Measurements from ENCODE around the gene RASA4B. TPM values are rescaled to one million over a fixed set of nuclear protein-coding genes. Genes with fewer than 3 reads are reported as not detected.

The RASA4B gene
- total and polyA plus RNA-seq, 8 donors: 7.8 to 93.4 (median 9.3) TPM

DNA sequence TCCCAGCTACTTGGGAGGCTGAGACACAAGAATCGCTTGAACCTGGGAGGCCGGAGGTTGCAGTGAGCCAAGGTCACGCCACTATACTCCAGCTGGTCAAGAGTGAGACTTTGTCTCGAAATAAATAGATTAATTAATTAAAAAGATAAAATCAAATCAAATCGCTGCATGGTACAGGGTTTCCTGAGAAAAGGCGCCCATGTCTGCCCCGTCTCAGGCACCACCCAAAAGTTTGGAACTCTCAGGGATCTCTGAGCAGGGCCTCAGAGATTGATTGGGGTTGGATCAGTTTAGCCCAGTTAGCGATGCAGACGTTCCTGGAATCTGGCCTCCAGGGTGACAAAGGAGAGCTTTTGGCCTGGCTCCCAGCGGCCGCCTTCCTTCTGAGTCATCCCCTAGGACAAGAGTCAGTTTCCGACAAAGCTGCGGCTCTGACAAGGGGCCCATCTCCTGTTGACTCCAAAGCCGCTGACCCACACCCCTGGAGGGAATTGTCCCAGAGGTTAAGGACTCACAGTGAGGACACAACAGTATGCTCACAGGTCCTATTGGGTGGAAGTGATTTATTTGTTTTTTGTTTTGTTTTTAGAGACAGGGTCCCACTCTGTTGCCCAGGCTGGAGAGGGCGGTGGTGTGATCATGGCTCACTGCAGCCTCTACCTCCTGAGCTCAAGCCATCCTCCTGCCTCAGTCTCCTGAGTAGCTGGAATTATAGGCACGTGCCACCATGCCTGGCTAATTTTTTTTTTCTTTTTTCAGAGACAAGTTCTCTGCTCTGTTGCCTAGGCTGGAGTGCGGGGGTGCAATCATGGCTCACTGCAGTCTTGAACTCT, 77.4 kb downstream of the RASA4B start:
- 85 to 92% methylated on average over 17 of the region's 17 CpGs for WGBS, 2 donors
- Histone ChIP-seq H3K4me1 (no peaks in the 10 kb centered on the region), H3K9me3 (no peaks in the 10 kb centered on the region), H3K4me3 (no peak overlapping the region), H3K27ac (peak overlapping the region in 1 of 4 donors; percentile 4), H3K36me3 (no peaks in the 10 kb centered on the region), H3K27me3 (no peaks in the 10 kb centered on the region)
- peak in 1 of 6 donors; percentile 33 for DNase-seq
- intact Hi-C loops (cut with DNase I): no loop called here
- TF ChIP-seq, protein P1, sequence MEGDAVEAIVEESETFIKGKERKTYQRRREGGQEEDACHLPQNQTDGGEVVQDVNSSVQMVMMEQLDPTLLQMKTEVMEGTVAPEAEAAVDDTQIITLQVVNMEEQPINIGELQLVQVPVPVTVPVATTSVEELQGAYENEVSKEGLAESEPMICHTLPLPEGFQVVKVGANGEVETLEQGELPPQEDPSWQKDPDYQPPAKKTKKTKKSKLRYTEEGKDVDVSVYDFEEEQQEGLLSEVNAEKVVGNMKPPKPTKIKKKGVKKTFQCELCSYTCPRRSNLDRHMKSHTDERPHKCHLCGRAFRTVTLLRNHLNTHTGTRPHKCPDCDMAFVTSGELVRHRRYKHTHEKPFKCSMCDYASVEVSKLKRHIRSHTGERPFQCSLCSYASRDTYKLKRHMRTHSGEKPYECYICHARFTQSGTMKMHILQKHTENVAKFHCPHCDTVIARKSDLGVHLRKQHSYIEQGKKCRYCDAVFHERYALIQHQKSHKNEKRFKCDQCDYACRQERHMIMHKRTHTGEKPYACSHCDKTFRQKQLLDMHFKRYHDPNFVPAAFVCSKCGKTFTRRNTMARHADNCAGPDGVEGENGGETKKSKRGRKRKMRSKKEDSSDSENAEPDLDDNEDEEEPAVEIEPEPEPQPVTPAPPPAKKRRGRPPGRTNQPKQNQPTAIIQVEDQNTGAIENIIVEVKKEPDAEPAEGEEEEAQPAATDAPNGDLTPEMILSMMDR (IDR thresholded peaks at IDR 0.05): no peak
- FAIRE-seq: no peak
- peak in 3 of 4 donors; percentile 44 to 59 (median 51) for ATAC-seq

DNA sequence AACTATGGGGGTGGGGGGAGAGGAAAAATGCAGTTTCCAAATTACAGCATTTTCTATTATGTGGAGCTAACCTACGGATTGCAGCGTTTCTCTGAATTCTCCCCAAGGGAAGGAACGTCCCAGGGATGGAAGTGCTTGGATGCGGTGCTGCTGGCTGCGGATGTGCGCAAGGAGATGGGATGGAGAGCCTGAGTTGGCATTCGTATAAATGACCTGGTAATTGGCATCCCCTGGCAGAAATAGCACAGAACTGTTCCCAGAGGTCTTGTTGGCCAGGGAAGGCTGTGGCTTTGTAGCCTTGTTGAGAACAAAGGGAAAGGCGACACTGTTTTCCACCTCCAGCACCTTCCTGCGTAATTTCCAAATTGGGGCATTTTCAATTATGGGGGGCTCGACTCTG, 81.5 kb downstream of the RASA4B start:
- Histone ChIP-seq H3K27me3 (no peaks in the 10 kb centered on the region), H3K36me3 (no peaks in the 10 kb centered on the region), H3K4me1 (peaks cover 0 to 4% (median 0%) of the 10 kb centered on the region in 3 donors), H3K9me3 (no peaks in the 10 kb centered on the region), H3K27ac (no peak overlapping the region), H3K4me3 (no peak overlapping the region)
- ATAC-seq (no peak), DNase-seq (no peak), FAIRE-seq (no peak)
- TF ChIP-seq, protein P1 (IDR thresholded peaks at IDR 0.05): no peak
- intact Hi-C loops (cut with DNase I): no loop called here
- 86 to 91% methylated on average over 10 of the region's 10 CpGs for WGBS, 2 donors

DNA sequence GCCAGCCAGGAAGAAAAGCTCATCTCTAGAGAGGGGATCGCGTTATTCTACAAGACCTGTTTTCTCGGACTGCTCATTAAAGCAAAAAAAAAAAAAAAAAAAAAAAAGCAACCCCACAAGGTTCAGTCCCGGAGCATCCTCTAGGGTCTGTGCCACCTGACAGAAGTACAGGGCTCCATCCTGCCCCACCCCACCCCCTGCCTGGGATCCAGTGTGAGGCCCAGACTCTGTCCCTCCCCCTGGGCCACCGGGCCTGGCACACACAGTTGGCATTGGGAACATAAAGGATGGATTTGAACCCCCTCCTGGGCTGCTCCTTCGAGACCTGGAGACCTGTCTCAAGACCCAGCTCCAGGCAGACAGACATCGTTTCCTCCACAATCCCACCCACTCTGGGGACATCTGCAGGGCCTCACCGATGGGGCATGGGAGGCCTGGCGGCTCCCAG, 83.5 kb downstream of the RASA4B start:
- no peaks in the 10 kb centered on the region for H3K27me3 ChIP-seq
- peak overlapping the region; percentile 74 to 93 (median 82) for H3K4me3 ChIP-seq
- H3K36me3 ChIP-seq: no peaks in the 10 kb centered on the region
- H3K4me1 ChIP-seq: peaks cover 0 to 4% (median 0%) of the 10 kb centered on the region in 3 donors
- 32 to 37% methylated on average over 9 of the region's 9 CpGs for WGBS, 2 donors
- H3K27ac ChIP-seq: peak overlapping the region in 2 of 4 donors; percentile 21 to 28
- H3K9me3 ChIP-seq: no peaks in the 10 kb centered on the region
- ATAC-seq (peak in 3 of 4 donors; percentile 1 to 6 (median 5)), DNase-seq (peak in 1 of 6 donors; percentile 34), FAIRE-seq (no peak)
- intact Hi-C loops (cut with DNase I): no loop called here
- TF ChIP-seq, protein P1 (IDR thresholded peaks at IDR 0.05): no peak

DNA sequence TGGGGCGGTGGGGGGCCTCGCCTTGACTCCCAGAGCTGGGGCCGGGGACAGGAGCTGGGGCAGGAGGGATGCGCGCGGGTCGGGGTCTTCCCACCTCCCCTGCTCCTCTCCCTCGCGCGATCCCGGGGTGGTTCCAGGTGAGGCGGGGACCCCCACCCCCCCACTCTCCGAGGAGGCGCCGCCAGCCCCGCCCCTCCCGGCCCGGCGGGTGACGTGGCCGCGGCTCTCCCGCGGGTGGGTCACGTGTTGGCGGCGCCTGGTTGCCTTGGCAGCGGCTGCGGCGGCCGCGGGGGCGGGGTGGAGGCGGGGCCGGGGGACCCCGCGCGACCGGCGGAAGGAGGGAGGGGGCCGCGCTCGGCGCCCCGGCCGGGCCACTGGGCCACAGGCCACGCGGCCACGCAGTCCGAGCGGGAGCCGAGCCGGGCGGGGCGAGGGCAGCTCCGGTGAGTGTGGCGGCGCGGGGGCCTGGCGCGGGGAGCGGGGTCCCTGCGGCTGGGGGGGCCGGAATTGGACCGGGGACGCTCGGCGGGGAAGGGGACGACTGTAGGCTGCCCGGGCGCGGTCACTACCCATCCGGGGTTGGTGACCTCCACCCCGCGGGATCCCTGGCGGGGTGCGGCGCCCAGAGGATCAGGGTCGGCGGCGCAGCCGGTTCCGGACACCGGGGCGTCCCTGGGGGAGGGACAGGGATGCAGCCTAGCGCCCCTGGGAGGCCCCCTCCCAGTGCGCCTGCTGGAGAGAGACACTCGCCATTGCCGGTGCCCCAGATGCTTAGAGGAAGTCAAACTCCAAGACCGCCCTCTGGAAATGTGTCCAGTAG, 84.1 kb downstream of the RASA4B start, which contains the start of gene ORAI2:
Gene ORAI2, plus strand, starts transcription at position 357 of the 820 bp plus-strand sequence. CDS start 5,382 bp downstream, outside the sequence.
- 1 to 2% methylated on average over 48 to 90 of the region's 90 CpGs for WGBS, 2 donors
- peaks cover 0 to 4% (median 0%) of the 10 kb centered on the region in 3 donors for H3K4me1 ChIP-seq
- peak within 1 kb of the TSS; percentile 42 to 73 (median 56) for H3K27ac ChIP-seq
- intact Hi-C loops (cut with DNase I): no loop called here
- TF ChIP-seq, protein P1 (IDR thresholded peaks at IDR 0.05): no peak
- ATAC-seq (peak; percentile 90 to 92 (median 91)), FAIRE-seq (no peak), DNase-seq (peak; percentile 75 to 92 (median 86))
- no peaks in the 10 kb centered on the region for H3K27me3 ChIP-seq
- peak within 1 kb of the TSS; percentile 74 to 93 (median 82) for H3K4me3 ChIP-seq
- no peaks in the 10 kb centered on the region for H3K36me3 ChIP-seq
- no peaks in the 10 kb centered on the region for H3K9me3 ChIP-seq

Small RNA genes within 50 kb of the gene (microRNA-seq; reads per million reads assigned to microRNA genes)
- gene MIR4467: 0 to 1.2 reads per million in 2 donors
- 0.77 to 2.4 reads per million in 2 donors for gene MIR5090

Other genes starting within 250 kb of the RASA4B start
- gene SH2B2, start 230.9 kb downstream of the RASA4B start, total RNA-seq: 1 to 10 TPM; 1.3 to 5.1 (median 2.0) TPM
- gene SH2B2, start 230.9 kb downstream of the RASA4B start, polyA plus RNA-seq: 1 to 10 TPM; 2.1 to 4.4 TPM
- not detected for gene SPDYE6, start 161.3 kb downstream of the RASA4B start, total RNA-seq
- not detected for gene SPDYE6, start 161.3 kb downstream of the RASA4B start, polyA plus RNA-seq
- 10 to 100 TPM in 4 of 6 donors, 1 to 10 TPM in 2; 9.1 to 13.8 (median 10.8) TPM for gene PRKRIP1, start 121.4 kb downstream of the RASA4B start, total RNA-seq
- 10 to 100 TPM; 34.3 to 40.1 TPM for gene PRKRIP1, start 121.4 kb downstream of the RASA4B start, polyA plus RNA-seq
- 10 to 100 TPM in 2 of 6 donors, 1 to 10 TPM in 4; 4.8 to 13.5 (median 7.1) TPM for gene ORAI2, start 84.2 kb downstream of the RASA4B start, total RNA-seq
- 1 to 10 TPM; 4.1 to 8.6 TPM for gene ORAI2, start 84.2 kb downstream of the RASA4B start, polyA plus RNA-seq
- gene ALKBH4, start 52.9 kb downstream of the RASA4B start, total RNA-seq: 1 to 10 TPM; 3.5 to 6.9 (median 5.3) TPM
- 1 to 10 TPM; 7.3 to 9.3 TPM for gene ALKBH4, start 52.9 kb downstream of the RASA4B start, polyA plus RNA-seq
- gene LRWD1, start 52.8 kb downstream of the RASA4B start, total RNA-seq: 1 to 10 TPM; 5.1 to 9.3 (median 7.6) TPM
- 10 to 100 TPM; 12.3 to 18.4 TPM for gene LRWD1, start 52.8 kb downstream of the RASA4B start, polyA plus RNA-seq
- gene POLR2J, start 38.9 kb downstream of the RASA4B start, total RNA-seq: 10 to 100 TPM; 16.5 to 20.6 (median 17.7) TPM
- 10 to 100 TPM; 56.3 to 59.8 TPM for gene POLR2J, start 38.9 kb downstream of the RASA4B start, polyA plus RNA-seq
- 10 to 100 TPM in 1 of 6 donors, 1 to 10 TPM in 5; 6.0 to 10.9 (median 6.7) TPM for gene UPK3BL2, start 25.9 kb upstream of the RASA4B start, total RNA-seq
- gene UPK3BL2, start 25.9 kb upstream of the RASA4B start, polyA plus RNA-seq: 10 to 100 TPM; 20.3 to 38.4 TPM
- gene SPDYE2, start 33.4 kb upstream of the RASA4B start, total RNA-seq: under 1 TPM in 4 of 6 donors, not detected in 2; 0.12 to 0.19 (median 0.13) TPM
- gene SPDYE2, start 33.4 kb upstream of the RASA4B start, polyA plus RNA-seq: under 1 TPM; 0.21 to 0.34 TPM
- gene POLR2J3, start 54.8 kb upstream of the RASA4B start, total RNA-seq: 10 to 100 TPM in 5 of 6 donors, 1 to 10 TPM in 1; 8.3 to 18.8 (median 11.9) TPM
- gene POLR2J3, start 54.8 kb upstream of the RASA4B start, polyA plus RNA-seq: 100 to 1,000 TPM in 1 of 2 donors, 10 to 100 TPM in 1; 49.5 to 116 TPM
- 10 to 100 TPM in 5 of 6 donors, 1 to 10 TPM in 1; 8.7 to 33.8 (median 18.1) TPM for gene RASA4, start 99.0 kb upstream of the RASA4B start, total RNA-seq
- 100 to 1,000 TPM in 1 of 2 donors, 10 to 100 TPM in 1; 60.8 to 128 TPM for gene RASA4, start 99.0 kb upstream of the RASA4B start, polyA plus RNA-seq
- gene UPK3BL1, start 125.0 kb upstream of the RASA4B start, total RNA-seq: 10 to 100 TPM in 2 of 6 donors, 1 to 10 TPM in 4; 2.9 to 11.8 (median 5.5) TPM
- 100 to 1,000 TPM in 1 of 2 donors, 10 to 100 TPM in 1; 72.2 to 168 TPM for gene UPK3BL1, start 125.0 kb upstream of the RASA4B start, polyA plus RNA-seq
- not detected for gene SPDYE2B, start 132.5 kb upstream of the RASA4B start, total RNA-seq
- not detected for gene SPDYE2B, start 132.5 kb upstream of the RASA4B start, polyA plus RNA-seq
- 1 to 10 TPM; 1.4 to 9.7 (median 3.7) TPM for gene POLR2J2, start 153.9 kb upstream of the RASA4B start, total RNA-seq
- 1 to 10 TPM; 5.1 to 6.1 TPM for gene POLR2J2, start 153.9 kb upstream of the RASA4B start, polyA plus RNA-seq
- gene FAM185A, start 231.2 kb upstream of the RASA4B start, total RNA-seq: 1 to 10 TPM; 3.8 to 7.4 (median 5.0) TPM
- 1 to 10 TPM; 3.2 to 3.5 TPM for gene FAM185A, start 231.2 kb upstream of the RASA4B start, polyA plus RNA-seq